Neural cell (in vitro differentiated cells): Measurements from ENCODE around the gene NID2. TPM values are rescaled to one million over a fixed set of nuclear protein-coding genes. Genes with fewer than 3 reads are reported as not detected.

ENCODE experiments used
- H2AFZ ChIP-seq: fragments of 200-600, 300-800 bp; sonication (generic), shearing (Covaris generic); 2 replicates; pipeline ENCODE4 v1.6.0; 2014; ENCODE audit warnings: low read depth, mild to moderate bottlenecking, antibody characterized with exemption, low read length, moderate library complexity
- H3F3A ChIP-seq: fragments of 200-600 bp; shearing (Covaris generic); 2 replicates; pipeline ENCODE4 v1.6.1; 2016; ENCODE audit warnings: mild to moderate bottlenecking, moderate library complexity, mixed read lengths, antibody characterized with exemption, low read length; ENCODE audit not compliant: insufficient read depth, poor library complexity, severe bottlenecking
- H3K27ac ChIP-seq: fragments of 200-600, 300-800 bp; sonication (generic), shearing (Covaris generic); 2 replicates; pipeline ENCODE4 v1.5.1; 2014; ENCODE audit warnings: mild to moderate bottlenecking, low read length, moderate library complexity
- H3K27me3 ChIP-seq: fragments of 300-800, 200-600 bp; sonication (generic), shearing (Covaris generic); 2 replicates; pipeline ENCODE4 v1.6.0; 2014; ENCODE audit warnings: mild to moderate bottlenecking, low read depth, low read length, moderate library complexity; ENCODE audit not compliant: insufficient read depth
- H3K36me3 ChIP-seq: fragments of 300-800, 200-600 bp; sonication (generic), shearing (Covaris generic); 2 replicates; pipeline ENCODE4 v1.5.1; 2014; ENCODE audit warnings: mild to moderate bottlenecking, antibody characterized with exemption, low read length, moderate library complexity; ENCODE audit not compliant: insufficient read depth
- H3K4me2 ChIP-seq: fragments of 300-800, 200-600 bp; sonication (generic), shearing (Covaris generic); 2 replicates; pipeline ENCODE4 v1.6.0; 2014; ENCODE audit warnings: mild to moderate bottlenecking, low read length
- H3K4me3 ChIP-seq: fragments of 300-800, 200-600 bp; sonication (generic), shearing (Covaris generic); 2 replicates; pipeline ENCODE4 v1.5.1; 2014; ENCODE audit warnings: mild to moderate bottlenecking, low read length, moderate library complexity
- H3K79me2 ChIP-seq: fragments of 200-600 bp; shearing (Covaris generic); replicated peaks from 2 replicates; pipeline ENCODE4 v1.6.0; 2014; ENCODE audit warnings: mild to moderate bottlenecking, low read length, moderate library complexity; ENCODE audit not compliant: insufficient read depth
- H3K9ac ChIP-seq: fragments of 300-800, 200-600 bp; sonication (generic), shearing (Covaris generic); 2 replicates; pipeline ENCODE4 v1.6.1; 2016; ENCODE audit warnings: mild to moderate bottlenecking, low read length, mixed read lengths
- H3K9me2 ChIP-seq: fragments of 200-600 bp; shearing (Covaris generic); 2 replicates; pipeline ENCODE4 v1.6.1; 2016; ENCODE audit warnings: mild to moderate bottlenecking, low read length, mixed read lengths; ENCODE audit not compliant: insufficient read depth
- H3K9me3 ChIP-seq: fragments of 200-600, 300-800 bp; sonication (generic), shearing (Covaris generic); 2 replicates; pipeline ENCODE4 v1.6.1; 2016; ENCODE audit warnings: mild to moderate bottlenecking, mixed run types, low read length, moderate library complexity, mixed read lengths
- H4K20me1 ChIP-seq: fragments of 200-600 bp; shearing (Covaris generic); 2 replicates; pipeline ENCODE4 v1.6.1; 2016; ENCODE audit warnings: mild to moderate bottlenecking, mixed run types; ENCODE audit not compliant: insufficient read depth
- CTCF ChIP-seq: fragments of 450-650 bp; IDR thresholded peaks from 2 replicates; pipeline ENCODE4 v1.5.1; 2014; ENCODE audit warnings: antibody characterized with exemption, mild to moderate bottlenecking, moderate library complexity; ENCODE audit not compliant: poor library complexity, severe bottlenecking
- EP300 ChIP-seq: fragments of 450-650 bp; conservative IDR thresholded peaks from 2 replicates; pipeline ENCODE4 v1.6.1; 2014; ENCODE audit warnings: antibody characterized with exemption, mild to moderate bottlenecking, moderate library complexity; ENCODE audit not compliant: poor library complexity, severe bottlenecking
- EZH2 ChIP-seq: fragments of 200-600, 300-800 bp; shearing (Covaris generic), sonication (generic); IDR thresholded peaks from 2 replicates; pipeline ENCODE4 v1.6.1; 2014; ENCODE audit warnings: antibody characterized with exemption, low read length, borderline replicate concordance, mild to moderate bottlenecking; ENCODE audit not compliant: insufficient read depth, poor library complexity, severe bottlenecking
- MXI1 ChIP-seq: fragments of 450-650 bp; conservative IDR thresholded peaks from 2 replicates; pipeline ENCODE4 v1.6.1; 2014; ENCODE audit warnings: antibody characterized with exemption, mild to moderate bottlenecking; ENCODE audit not compliant: poor library complexity, severe bottlenecking
- POLR2AphosphoS5 ChIP-seq: IDR thresholded peaks from 2 replicates; pipeline ENCODE4 v1.6.1; 2012
- RAD21 ChIP-seq: fragments of 450-650 bp; conservative IDR thresholded peaks from 2 replicates; pipeline ENCODE4 v1.6.1; 2014; ENCODE audit warnings: antibody characterized with exemption, mild to moderate bottlenecking, moderate library complexity
- SMC3 ChIP-seq: fragments of 450-650 bp; conservative IDR thresholded peaks from 2 replicates; pipeline ENCODE4 v1.6.1; 2014; ENCODE audit warnings: antibody characterized with exemption, mild to moderate bottlenecking, moderate library complexity; ENCODE audit not compliant: poor library complexity
- TAF1 ChIP-seq: IDR thresholded peaks from 2 replicates; pipeline ENCODE4 v1.6.1; 2012; ENCODE audit warnings: low read depth
- polyA plus RNA-seq: library from polyadenylated mRNA; depleted of rRNA; stranded (reverse); fragments of >200 nt; gene quantifications from 2 replicates; pipeline ENCODE4 v1.2.3, GENCODE V29; 2014
- TF ChIP-seq, protein P1 (sequence below): IDR thresholded peaks from 2 replicates; pipeline ENCODE4 v1.6.1; 2012; ENCODE audit warnings: borderline replicate concordance

NID2 gene
- polyA plus RNA-seq, 1 donor from 2014 or later, result 1.1 TPM

DNA sequence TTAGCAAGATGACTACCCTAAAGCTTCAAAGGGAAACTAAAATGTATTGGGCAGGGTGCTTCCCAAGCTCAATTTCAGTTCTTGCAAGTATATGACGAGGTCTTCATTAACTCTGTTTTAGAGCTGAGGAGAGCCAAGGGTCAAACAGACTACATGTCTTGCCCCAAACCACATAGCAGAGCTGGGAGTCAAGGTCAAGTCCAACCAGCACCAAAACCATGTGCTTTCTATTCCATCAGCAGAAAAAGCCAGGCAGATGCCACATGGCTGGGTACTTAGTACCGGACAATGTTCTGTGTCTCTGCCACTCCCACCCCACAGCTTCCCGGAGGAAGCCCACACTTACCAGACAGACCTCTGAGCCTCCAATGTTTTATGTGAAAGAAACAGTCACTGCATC, 17.6 kb downstream of the NID2 start:
- Histone ChIP-seq H3K27me3 (no peaks in the 10 kb centered on the region), H2AFZ (no peak overlapping the region), H4K20me1 (no peaks in the 10 kb centered on the region), H3K79me2 (no peaks in the 10 kb centered on the region), H3K9ac (no peak overlapping the region), H3K9me3 (no peaks in the 10 kb centered on the region), H3K9me2 (no peaks in the 10 kb centered on the region), H3F3A (no peaks in the 10 kb centered on the region), H3K4me2 (no peak overlapping the region), H3K4me3 (no peak overlapping the region), H3K27ac (no peak overlapping the region), H3K36me3 (no peaks in the 10 kb centered on the region)
- no peak for TF ChIP-seq RAD21
- TF ChIP-seq, protein P1, sequence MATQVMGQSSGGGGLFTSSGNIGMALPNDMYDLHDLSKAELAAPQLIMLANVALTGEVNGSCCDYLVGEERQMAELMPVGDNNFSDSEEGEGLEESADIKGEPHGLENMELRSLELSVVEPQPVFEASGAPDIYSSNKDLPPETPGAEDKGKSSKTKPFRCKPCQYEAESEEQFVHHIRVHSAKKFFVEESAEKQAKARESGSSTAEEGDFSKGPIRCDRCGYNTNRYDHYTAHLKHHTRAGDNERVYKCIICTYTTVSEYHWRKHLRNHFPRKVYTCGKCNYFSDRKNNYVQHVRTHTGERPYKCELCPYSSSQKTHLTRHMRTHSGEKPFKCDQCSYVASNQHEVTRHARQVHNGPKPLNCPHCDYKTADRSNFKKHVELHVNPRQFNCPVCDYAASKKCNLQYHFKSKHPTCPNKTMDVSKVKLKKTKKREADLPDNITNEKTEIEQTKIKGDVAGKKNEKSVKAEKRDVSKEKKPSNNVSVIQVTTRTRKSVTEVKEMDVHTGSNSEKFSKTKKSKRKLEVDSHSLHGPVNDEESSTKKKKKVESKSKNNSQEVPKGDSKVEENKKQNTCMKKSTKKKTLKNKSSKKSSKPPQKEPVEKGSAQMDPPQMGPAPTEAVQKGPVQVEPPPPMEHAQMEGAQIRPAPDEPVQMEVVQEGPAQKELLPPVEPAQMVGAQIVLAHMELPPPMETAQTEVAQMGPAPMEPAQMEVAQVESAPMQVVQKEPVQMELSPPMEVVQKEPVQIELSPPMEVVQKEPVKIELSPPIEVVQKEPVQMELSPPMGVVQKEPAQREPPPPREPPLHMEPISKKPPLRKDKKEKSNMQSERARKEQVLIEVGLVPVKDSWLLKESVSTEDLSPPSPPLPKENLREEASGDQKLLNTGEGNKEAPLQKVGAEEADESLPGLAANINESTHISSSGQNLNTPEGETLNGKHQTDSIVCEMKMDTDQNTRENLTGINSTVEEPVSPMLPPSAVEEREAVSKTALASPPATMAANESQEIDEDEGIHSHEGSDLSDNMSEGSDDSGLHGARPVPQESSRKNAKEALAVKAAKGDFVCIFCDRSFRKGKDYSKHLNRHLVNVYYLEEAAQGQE, result no peak
- TF ChIP-seq SMC3, result no peak
- TF ChIP-seq CTCF, result no peak
- TF ChIP-seq MXI1, result no peak
- TF ChIP-seq EZH2, result no peak
- TF ChIP-seq EP300, result no peak
- TF ChIP-seq POLR2AphosphoS5, result no peak
- no peak for TF ChIP-seq TAF1

DNA sequence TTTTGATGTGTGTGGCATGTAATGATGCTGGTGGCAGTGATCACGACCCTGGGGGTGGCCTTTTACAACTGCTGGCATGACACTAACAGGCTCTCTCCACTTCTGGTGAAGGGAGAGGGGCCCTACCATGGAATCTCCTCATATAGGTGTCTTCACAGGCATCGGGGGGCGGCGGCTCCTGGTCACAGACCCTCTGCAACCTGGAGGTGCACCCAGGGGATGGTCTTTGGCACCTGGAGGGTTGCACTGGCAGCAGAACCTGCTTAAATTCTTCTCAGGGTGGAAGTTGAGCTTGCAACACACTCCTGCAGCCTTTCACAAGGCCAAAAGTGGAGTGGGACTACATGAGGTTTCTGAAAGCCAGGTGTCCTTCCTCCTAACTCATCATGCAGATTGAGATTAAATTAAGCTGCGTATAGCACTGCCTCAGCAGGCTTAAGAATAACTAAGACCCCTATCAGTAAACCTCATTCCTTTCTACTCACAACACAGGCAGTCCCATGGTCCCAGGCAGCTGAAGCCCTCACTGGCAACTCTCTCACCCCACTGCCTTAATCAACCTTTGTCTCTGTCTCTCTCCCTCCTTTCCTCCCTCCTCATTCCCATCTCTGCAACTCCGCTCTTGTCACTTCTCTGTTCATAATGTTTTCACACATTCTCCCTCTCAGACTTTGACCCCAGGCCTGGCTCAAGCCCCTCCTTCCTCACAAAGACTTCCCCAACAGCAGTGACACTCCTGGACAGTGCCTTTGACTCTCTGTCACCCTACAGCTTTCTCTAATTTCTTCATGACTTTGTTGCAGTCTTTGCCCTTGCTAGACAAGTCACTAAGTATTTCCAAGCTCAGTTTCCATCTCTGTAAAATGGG, 18.9 kb downstream of the NID2 start:
- Histone ChIP-seq H2AFZ (no peak overlapping the region), H3K36me3 (no peaks in the 10 kb centered on the region), H3K4me2 (no peak overlapping the region), H3K9ac (no peak overlapping the region), H3K27me3 (no peaks in the 10 kb centered on the region), H3F3A (no peaks in the 10 kb centered on the region), H3K9me3 (no peaks in the 10 kb centered on the region), H3K79me2 (no peaks in the 10 kb centered on the region), H4K20me1 (no peaks in the 10 kb centered on the region), H3K27ac (no peak overlapping the region), H3K4me3 (no peak overlapping the region), H3K9me2 (no peaks in the 10 kb centered on the region)
- TF ChIP-seq CTCF (no peak), EZH2 (no peak), RAD21 (no peak), MXI1 (no peak), POLR2AphosphoS5 (no peak)
- TF ChIP-seq, protein P1, result no peak
